Measurements from ENCODE around the gene ZDHHC5.
A peak's percentile ranks its signal among the peaks of the same experiment; 100 is the strongest.

DNA sequence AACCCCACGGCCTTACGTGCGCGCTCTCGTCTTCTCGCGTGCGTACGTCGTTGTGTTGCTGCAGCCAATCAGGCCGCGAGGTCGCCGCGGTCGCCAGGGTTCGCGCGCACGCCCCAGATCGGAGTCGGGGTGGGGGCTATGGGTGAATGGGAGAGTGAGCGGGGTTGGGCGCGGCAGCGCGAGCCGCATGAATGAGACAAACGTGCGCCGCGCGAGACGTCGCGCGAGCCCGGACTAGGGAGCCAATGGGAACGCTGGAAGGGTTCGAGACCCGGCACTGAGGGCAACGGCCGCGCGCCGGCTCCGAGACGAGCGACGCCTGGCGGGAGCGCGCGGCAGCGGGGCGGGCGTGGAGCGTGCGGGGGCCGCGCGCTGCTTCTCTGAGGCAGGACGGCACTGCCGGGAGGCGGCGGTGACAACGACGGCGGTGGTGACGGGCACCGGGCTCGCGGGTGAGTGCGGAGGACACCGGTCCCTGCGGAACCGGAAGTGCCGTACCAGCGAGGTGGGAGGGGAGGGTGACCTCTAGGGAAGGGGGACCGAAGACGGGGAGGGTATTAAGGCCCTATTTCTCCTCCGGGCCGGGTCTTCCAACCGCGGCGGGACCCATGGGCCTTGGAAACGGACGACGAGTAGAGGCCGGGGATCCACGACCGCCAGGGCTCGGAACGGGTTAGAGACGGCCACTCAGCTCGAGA lies at the start of gene ZDHHC5:
- TF ChIP-seq POLR2A (IDR thresholded peaks at IDR 0.05): peak; percentile 81 to 85
- TF ChIP-seq, protein P1, sequence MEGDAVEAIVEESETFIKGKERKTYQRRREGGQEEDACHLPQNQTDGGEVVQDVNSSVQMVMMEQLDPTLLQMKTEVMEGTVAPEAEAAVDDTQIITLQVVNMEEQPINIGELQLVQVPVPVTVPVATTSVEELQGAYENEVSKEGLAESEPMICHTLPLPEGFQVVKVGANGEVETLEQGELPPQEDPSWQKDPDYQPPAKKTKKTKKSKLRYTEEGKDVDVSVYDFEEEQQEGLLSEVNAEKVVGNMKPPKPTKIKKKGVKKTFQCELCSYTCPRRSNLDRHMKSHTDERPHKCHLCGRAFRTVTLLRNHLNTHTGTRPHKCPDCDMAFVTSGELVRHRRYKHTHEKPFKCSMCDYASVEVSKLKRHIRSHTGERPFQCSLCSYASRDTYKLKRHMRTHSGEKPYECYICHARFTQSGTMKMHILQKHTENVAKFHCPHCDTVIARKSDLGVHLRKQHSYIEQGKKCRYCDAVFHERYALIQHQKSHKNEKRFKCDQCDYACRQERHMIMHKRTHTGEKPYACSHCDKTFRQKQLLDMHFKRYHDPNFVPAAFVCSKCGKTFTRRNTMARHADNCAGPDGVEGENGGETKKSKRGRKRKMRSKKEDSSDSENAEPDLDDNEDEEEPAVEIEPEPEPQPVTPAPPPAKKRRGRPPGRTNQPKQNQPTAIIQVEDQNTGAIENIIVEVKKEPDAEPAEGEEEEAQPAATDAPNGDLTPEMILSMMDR (IDR thresholded peaks at IDR 0.05 in 4 of 5, conservative IDR thresholded peaks at IDR 0.05 in 1 of 5): peak in 4 of 5 experiments; percentile 35 to 79 (median 69)
